ENCODE data around the gene CD34.

CD34 gene

GRCh38 chr1:207885129-207886032 lies 25.5 kb downstream of the CD34 start:
- POLR2A ChIA-PET, result interaction anchor here (1.0 to 1.5 kb wide), 3 partner anchors 11 to 78 kb away, joined by 3 to 8 read pairs (median 3); no protein-coding TSS in a partner anchor
- H3K36me3 ChIP-seq (ENCODE audit: control insufficient read depth in 2 of 2, insufficient read depth in 1 of 2, low read length in 2 of 2), result no peaks in the 10 kb centered on the region
- TF ChIP-seq ZNF654 (tag by site-specific recombination; IDR thresholded peaks at IDR 0.05; ENCODE audit: low read depth), result peak; percentile 98
- TF ChIP-seq KLF1 (tag by site-specific recombination; IDR thresholded peaks at IDR 0.05), result peak; percentile 58
- TF ChIP-seq ZNF664 (tag by site-specific recombination; IDR thresholded peaks at IDR 0.05), result no peak
- TF ChIP-seq ZSCAN30 (tag by site-specific recombination; IDR thresholded peaks at IDR 0.05), result peak; percentile 60; the same call in 1 of the 2 replicates
- no peak for TF ChIP-seq PRDM4 (tag by site-specific recombination; IDR thresholded peaks at IDR 0.05)
- TF ChIP-seq BCL6B (tag by site-specific recombination; IDR thresholded peaks at IDR 0.05), result no peak
- TF ChIP-seq ZNF629 (tag by site-specific recombination; IDR thresholded peaks at IDR 0.05), result 0 out of 2 replicates have a peak, but pooled peaks have one; percentile 12
- no peak for TF ChIP-seq KLF16 (tag by site-specific recombination; IDR thresholded peaks at IDR 0.05)
- 0 out of 2 replicates have a peak, but pooled peaks have one; percentile 15 for TF ChIP-seq REST (tag by site-specific recombination; IDR thresholded peaks at IDR 0.05)
- peak; percentile 80 for TF ChIP-seq CTCF (tag by site-specific recombination; IDR thresholded peaks at IDR 0.05)
- no peak for TF ChIP-seq ZNF670 (tag by site-specific recombination; IDR thresholded peaks at IDR 0.05; ENCODE audit: low read depth)
- TF ChIP-seq HOXC10 (CRISPR knock-in tag; IDR thresholded peaks at IDR 0.05), result no peak
- TF ChIP-seq PRDM1 (tag by site-specific recombination; IDR thresholded peaks at IDR 0.05), result 0 out of 2 replicates have a peak, but pooled peaks have one; percentile 49
- no peak for TF ChIP-seq ZNF16 (tag by site-specific recombination; IDR thresholded peaks at IDR 0.05; ENCODE audit: low read depth)
- TF ChIP-seq IKZF3 (tag by site-specific recombination; IDR thresholded peaks at IDR 0.05), result peak; percentile 84
- no peak for TF ChIP-seq ZNF121 (tag by site-specific recombination; IDR thresholded peaks at IDR 0.05)
- peak; percentile 63; the same call in 1 of the 2 replicates for TF ChIP-seq ZNF660 (tag by site-specific recombination; IDR thresholded peaks at IDR 0.05)
- TF ChIP-seq, protein P1, sequence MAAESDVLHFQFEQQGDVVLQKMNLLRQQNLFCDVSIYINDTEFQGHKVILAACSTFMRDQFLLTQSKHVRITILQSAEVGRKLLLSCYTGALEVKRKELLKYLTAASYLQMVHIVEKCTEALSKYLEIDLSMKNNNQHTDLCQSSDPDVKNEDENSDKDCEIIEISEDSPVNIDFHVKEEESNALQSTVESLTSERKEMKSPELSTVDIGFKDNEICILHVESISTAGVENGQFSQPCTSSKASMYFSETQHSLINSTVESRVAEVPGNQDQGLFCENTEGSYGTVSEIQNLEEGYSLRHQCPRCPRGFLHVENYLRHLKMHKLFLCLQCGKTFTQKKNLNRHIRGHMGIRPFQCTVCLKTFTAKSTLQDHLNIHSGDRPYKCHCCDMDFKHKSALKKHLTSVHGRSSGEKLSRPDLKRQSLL (tag by site-specific recombination; IDR thresholded peaks at IDR 0.05), result peak; percentile 76
- peak; percentile 49; the same call in 1 of the 2 replicates for TF ChIP-seq KLF8 (tag by site-specific recombination; IDR thresholded peaks at IDR 0.05)
- TF ChIP-seq ZNF426 (tag by site-specific recombination; IDR thresholded peaks at IDR 0.05), result no peak
- TF ChIP-seq, protein P2, sequence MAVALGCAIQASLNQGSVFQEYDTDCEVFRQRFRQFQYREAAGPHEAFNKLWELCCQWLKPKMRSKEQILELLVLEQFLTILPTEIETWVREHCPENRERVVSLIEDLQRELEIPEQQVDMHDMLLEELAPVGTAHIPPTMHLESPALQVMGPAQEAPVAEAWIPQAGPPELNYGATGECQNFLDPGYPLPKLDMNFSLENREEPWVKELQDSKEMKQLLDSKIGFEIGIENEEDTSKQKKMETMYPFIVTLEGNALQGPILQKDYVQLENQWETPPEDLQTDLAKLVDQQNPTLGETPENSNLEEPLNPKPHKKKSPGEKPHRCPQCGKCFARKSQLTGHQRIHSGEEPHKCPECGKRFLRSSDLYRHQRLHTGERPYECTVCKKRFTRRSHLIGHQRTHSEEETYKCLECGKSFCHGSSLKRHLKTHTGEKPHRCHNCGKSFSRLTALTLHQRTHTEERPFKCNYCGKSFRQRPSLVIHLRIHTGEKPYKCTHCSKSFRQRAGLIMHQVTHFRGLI (tag by site-specific recombination; IDR thresholded peaks at IDR 0.05), result peak; percentile 86
- CTCF ChIA-PET, result interaction anchor here (0.5 to 9.5 kb wide), 59 partner anchors 11 to 1363 kb away, joined by 3 to 146 read pairs (median 5); partner anchors contain the start of gene CD34
- no peaks in the 10 kb centered on the region for H3K9me3 ChIP-seq (ENCODE audit: control insufficient read depth, insufficient read depth, low read depth, low read length)
- no peak overlapping the region for H3K27ac ChIP-seq (ENCODE audit: extremely low read depth, low read depth, low read length)
- no peak overlapping the region for H3K4me3 ChIP-seq (ENCODE audit: low read depth, low read length)
- no peaks in the 10 kb centered on the region for H3K4me1 ChIP-seq (ENCODE audit: control insufficient read depth, insufficient read depth, low read length)

All from HEK293 (cell line).